Hepatocyte (in vitro differentiated cells): ENCODE results near the gene SORBS2.

Source experiments
- EZH2 ChIP-seq: fragments of 200-600 bp; sonication (generic); IDR thresholded peaks from 2 replicates; pipeline ENCODE4 v1.6.1; 2016; ENCODE audit warnings: antibody characterized with exemption, mild to moderate bottlenecking, borderline replicate concordance
- EZH2phosphoT487 ChIP-seq: fragments of 200-600 bp; sonication (generic); IDR thresholded peaks from one replicate; pipeline ENCODE4 v1.6.1; 2018; ENCODE audit warnings: antibody characterized with exemption, mild to moderate bottlenecking, low read depth, moderate library complexity; ENCODE audit not compliant: unreplicated experiment, severe bottlenecking
- TF ChIP-seq, protein P1 (sequence below): fragments of 200-600 bp; sonication (generic); IDR thresholded peaks from 2 replicates; pipeline ENCODE4 v1.5.1; 2016; ENCODE audit warnings: antibody characterized with exemption, mild to moderate bottlenecking; ENCODE audit not compliant: poor library complexity

DNA sequence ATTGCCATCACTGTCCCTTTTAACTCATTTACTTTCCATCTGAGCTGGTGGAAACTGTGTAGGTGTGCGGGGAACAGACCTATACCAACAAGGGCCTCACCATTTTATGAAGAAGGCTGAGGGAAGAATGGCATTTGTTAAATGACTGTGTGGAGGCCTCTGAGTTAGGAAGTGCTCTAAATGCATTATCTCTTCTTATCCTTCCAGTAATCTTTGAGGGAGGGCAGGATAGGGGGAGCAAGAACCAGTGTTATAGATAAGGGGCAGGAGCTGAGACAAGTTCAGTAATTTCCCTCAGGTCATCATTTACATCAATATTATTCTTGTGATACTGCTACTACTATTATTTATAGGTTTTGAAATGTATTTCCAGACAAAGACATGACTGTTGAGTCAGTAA lies 154.3 kb downstream of the SORBS2 start:
- TF ChIP-seq EZH2 (no peak), EZH2phosphoT487 (no peak)
- TF ChIP-seq, protein P1, sequence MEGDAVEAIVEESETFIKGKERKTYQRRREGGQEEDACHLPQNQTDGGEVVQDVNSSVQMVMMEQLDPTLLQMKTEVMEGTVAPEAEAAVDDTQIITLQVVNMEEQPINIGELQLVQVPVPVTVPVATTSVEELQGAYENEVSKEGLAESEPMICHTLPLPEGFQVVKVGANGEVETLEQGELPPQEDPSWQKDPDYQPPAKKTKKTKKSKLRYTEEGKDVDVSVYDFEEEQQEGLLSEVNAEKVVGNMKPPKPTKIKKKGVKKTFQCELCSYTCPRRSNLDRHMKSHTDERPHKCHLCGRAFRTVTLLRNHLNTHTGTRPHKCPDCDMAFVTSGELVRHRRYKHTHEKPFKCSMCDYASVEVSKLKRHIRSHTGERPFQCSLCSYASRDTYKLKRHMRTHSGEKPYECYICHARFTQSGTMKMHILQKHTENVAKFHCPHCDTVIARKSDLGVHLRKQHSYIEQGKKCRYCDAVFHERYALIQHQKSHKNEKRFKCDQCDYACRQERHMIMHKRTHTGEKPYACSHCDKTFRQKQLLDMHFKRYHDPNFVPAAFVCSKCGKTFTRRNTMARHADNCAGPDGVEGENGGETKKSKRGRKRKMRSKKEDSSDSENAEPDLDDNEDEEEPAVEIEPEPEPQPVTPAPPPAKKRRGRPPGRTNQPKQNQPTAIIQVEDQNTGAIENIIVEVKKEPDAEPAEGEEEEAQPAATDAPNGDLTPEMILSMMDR: no peak
